Esophagus squamous epithelium (tissue), 5 donors: ENCODE data around the gene UBE2J1. TPM values are rescaled to one million over a fixed set of nuclear protein-coding genes. Genes with fewer than 3 reads are reported as not detected.

ENCODE experiments used
- DNase-seq: peaks from one replicate; lab custom pipeline; 2025; lab: John Stamatoyannopoulos, UW
- H3K27ac ChIP-seq, 4 donors: fragments of 200-600 bp; sonication (generic); one replicate each; pipeline ENCODE4 v1.5.1; 2016 to 2019; ENCODE audit warnings: mild to moderate bottlenecking in 1 of 4
- H3K27me3 ChIP-seq, 4 donors: fragments of 200-600 bp; sonication (generic); 1 replicate in 3 of 4; 2 replicates in 1 of 4; pipeline versions ENCODE4 v1.5.1 to v1.6.0; 2017 to 2021; ENCODE audit warnings: antibody characterized with exemption in 1 of 4
- H3K36me3 ChIP-seq, 3 donors: fragments of 200-600 bp; sonication (generic); one replicate each; pipeline ENCODE4 v1.5.1; 2016 to 2019
- H3K4me1 ChIP-seq, 3 donors: fragments of 200-600 bp; sonication (generic); one replicate each; pipeline ENCODE4 v1.5.1; 2017 to 2019
- H3K4me3 ChIP-seq, 4 donors: fragments of 200-600 bp; sonication (generic); 1 replicate in 3 of 4; 2 replicates in 1 of 4; pipeline ENCODE4 v1.5.1; 2016 to 2019; ENCODE audit warnings: mild to moderate bottlenecking in 2 of 4, moderate library complexity in 1 of 4
- H3K9me3 ChIP-seq, 3 donors: fragments of 200-600 bp; sonication (generic); one replicate each; pipeline ENCODE4 v1.5.1; 2016 to 2019
- CTCF ChIP-seq, 6 experiments: fragments of 450-650 bp in 4 of 6; fragments of 200-600 bp in 2 of 6; sonication (generic) in 2 of 6; IDR thresholded peaks; one replicate each; pipeline ENCODE4 v1.5.1; 2016 to 2019; ENCODE audit warnings: antibody characterized with exemption in 6 of 6, mild to moderate bottlenecking in 4 of 6, moderate library complexity in 4 of 6
- POLR2A ChIP-seq, 4 donors: fragments of 450-650 bp; IDR thresholded peaks; one replicate each; pipeline ENCODE4 v1.6.1; 2017; ENCODE audit warnings: antibody characterized with exemption in 4 of 4, mild to moderate bottlenecking in 4 of 4, moderate library complexity in 3 of 4
- WGBS, 2 donors: methylation state at CpG; one replicate each; pipeline ENCODE4 v1.1.5; 2018; 5-methylcytosine and 5-hydroxymethylcytosine counted together
- intact Hi-C: fragments of 100-400 bp; cut with DNase I; formaldehyde crosslinking; loops from one replicate; pipeline ENCODE4 v1.15.0; 2022
- total RNA-seq, 4 donors: library from RNA; depleted of rRNA; stranded (reverse); fragments of >200 nt; gene quantifications; one replicate each; pipeline ENCODE4 v1.1.0, GENCODE V29; 2016
- donor health status: DM: yes; HTN: yes; CAD: no.

UBE2J1 gene
- total RNA-seq, 4 donors from 2014 or later: 27.2 to 37.3 (median 29.9) TPM

GRCh38 chr6:89339565-89339964, 13.0 kb downstream of the UBE2J1 start:
- TF ChIP-seq CTCF (IDR thresholded peaks at IDR 0.05) (no peak), POLR2A (IDR thresholded peaks at IDR 0.05) (no peak)
- DNase-seq: no peak
- Histone ChIP-seq H3K4me3 (no peak overlapping the region), H3K9me3 (no peaks in the 10 kb centered on the region), H3K27me3 (no peaks in the 10 kb centered on the region), H3K27ac (no peak overlapping the region), H3K4me1 (peaks cover 0 to 2% (median 0%) of the 10 kb centered on the region in 3 donors), H3K36me3 (peaks cover 9 to 82% (median 28%) of the 10 kb centered on the region in 3 donors)
- intact Hi-C loops: no loop called here
- 95% methylated on average over 2 of the region's 2 CpGs for WGBS, 2 donors

GRCh38 chr6:89335164-89335563, 17.4 kb downstream of the UBE2J1 start:
- H3K27ac ChIP-seq: no peak overlapping the region
- intact Hi-C loops: no loop called here
- no peak overlapping the region for H3K4me3 ChIP-seq
- no peaks in the 10 kb centered on the region for H3K9me3 ChIP-seq
- WGBS, 2 donors: 75 to 82% methylated on average over 3 of the region's 3 CpGs
- peaks cover 0 to 98% (median 36%) of the 10 kb centered on the region in 3 donors for H3K36me3 ChIP-seq
- H3K4me1 ChIP-seq: no peaks in the 10 kb centered on the region
- DNase-seq: no peak
- H3K27me3 ChIP-seq: no peaks in the 10 kb centered on the region
- TF ChIP-seq POLR2A (IDR thresholded peaks at IDR 0.05) (no peak), CTCF (IDR thresholded peaks at IDR 0.05) (no peak)

GRCh38 chr6:89330910-89331309, 21.6 kb downstream of the UBE2J1 start:
- Histone ChIP-seq H3K27me3 (no peaks in the 10 kb centered on the region), H3K27ac (no peak overlapping the region), H3K36me3 (peaks cover 0 to 96% (median 25%) of the 10 kb centered on the region in 3 donors), H3K9me3 (no peaks in the 10 kb centered on the region), H3K4me1 (no peaks in the 10 kb centered on the region), H3K4me3 (no peak overlapping the region)
- no peak for DNase-seq
- TF ChIP-seq CTCF (IDR thresholded peaks at IDR 0.05) (no peak), POLR2A (IDR thresholded peaks at IDR 0.05) (no peak)
- 88 to 91% methylated on average over 1 of the region's 1 CpG for WGBS, 2 donors
- intact Hi-C loops: no loop called here

- H3K27ac ChIP-seq: no peak overlapping the region
- no peak overlapping the region for H3K4me3 ChIP-seq
- intact Hi-C loops: no loop called here
- H3K36me3 ChIP-seq: peaks cover 0 to 80% (median 9%) of the 10 kb centered on the region in 3 donors
- H3K9me3 ChIP-seq: no peaks in the 10 kb centered on the region
- WGBS, 2 donors: 80 to 89% methylated on average over 1 of the region's 1 CpG
- DNase-seq: no peak
- no peaks in the 10 kb centered on the region for H3K27me3 ChIP-seq
- TF ChIP-seq POLR2A (IDR thresholded peaks at IDR 0.05) (no peak), CTCF (IDR thresholded peaks at IDR 0.05) (no peak)
- no peaks in the 10 kb centered on the region for H3K4me1 ChIP-seq
These were observed 23.5 kb downstream of the UBE2J1 start for GRCh38 chr6:89328976-89329375.

- WGBS, 2 donors: 86 to 93% methylated on average over 3 of the region's 3 CpGs
- peak overlapping the region in 1 of 4 donors; percentile 37 for H3K27ac ChIP-seq
- intact Hi-C loops: no loop called here
- peaks cover 0 to 40% (median 0%) of the 10 kb centered on the region in 3 donors for H3K36me3 ChIP-seq
- H3K9me3 ChIP-seq: no peaks in the 10 kb centered on the region
- no peak overlapping the region for H3K4me3 ChIP-seq
- no peaks in the 10 kb centered on the region for H3K4me1 ChIP-seq
- no peaks in the 10 kb centered on the region for H3K27me3 ChIP-seq
- no peak for TF ChIP-seq CTCF (IDR thresholded peaks at IDR 0.05)
- TF ChIP-seq POLR2A (IDR thresholded peaks at IDR 0.05): no peak
- DNase-seq: no peak
These were observed 28.2 kb downstream of the UBE2J1 start for GRCh38 chr6:89324304-89324703.
